ENCODE measurements around the gene PTPN14. TPM values are rescaled to one million over a fixed set of nuclear protein-coding genes. Genes with fewer than 3 reads are reported as not detected.

PTPN14 gene
- total and polyA plus RNA-seq, 2 donors from 2014 or later: 5.1 to 87.2 TPM

- Histone ChIP-seq H3K9me3 (ENCODE audit: control insufficient read depth in 2 of 3, insufficient read depth in 1 of 3, low read length in 3 of 3) (no peaks in the 10 kb centered on the region), H3K4me3 (ENCODE audit: low read length in 3 of 3) (peak overlapping the region; percentile 73 to 85 (median 82)), H3K9ac (ENCODE audit: low read length in 3 of 3) (peak overlapping the region; percentile 83 to 97 (median 86)), H3K27me3 (ENCODE audit: control insufficient read depth, insufficient read depth, low read length) (no peaks in the 10 kb centered on the region), H3K4me1 (ENCODE audit: control insufficient read depth in 2 of 3, insufficient read depth in 2 of 3, low read depth in 1 of 3, low read length in 3 of 3) (peaks cover 6 to 18% (median 17%) of the 10 kb centered on the region in 3 donors), H3K27ac (ENCODE audit: low read depth in 2 of 2, low read length in 2 of 2) (peak overlapping the region; percentile 99 to 100), H3K36me3 (ENCODE audit: control insufficient read depth in 2 of 3, insufficient read depth in 3 of 3, low read length in 3 of 3) (no peaks in the 10 kb centered on the region)
- intact Hi-C loops (cut with DNase I): no loop called here
- TF ChIP-seq CTCF (IDR thresholded peaks at IDR 0.05; ENCODE audit: borderline replicate concordance, extremely low read depth, insufficient read depth): no peak
- no peak for FAIRE-seq
- DNase-seq: peak; percentile 88 to 96 (median 93)
Observed at GRCh38 chr1:214552174-214552608, 789 bp upstream of the PTPN14 start.

- peaks cover 6 to 19% (median 19%) of the 10 kb centered on the region in 3 donors for H3K4me1 ChIP-seq (ENCODE audit: control insufficient read depth in 2 of 3, insufficient read depth in 2 of 3, low read depth in 1 of 3, low read length in 3 of 3)
- peak overlapping the region; percentile 73 to 95 (median 94) for H3K9ac ChIP-seq (ENCODE audit: low read length in 3 of 3)
- intact Hi-C loops (cut with DNase I): no loop called here
- no peaks in the 10 kb centered on the region for H3K36me3 ChIP-seq (ENCODE audit: control insufficient read depth in 2 of 3, insufficient read depth in 3 of 3, low read length in 3 of 3)
- no peak for TF ChIP-seq CTCF (IDR thresholded peaks at IDR 0.05; ENCODE audit: borderline replicate concordance, extremely low read depth, insufficient read depth)
- peak in 2 of 5 donors; percentile 73 to 88 for DNase-seq
- H3K27me3 ChIP-seq (ENCODE audit: control insufficient read depth, insufficient read depth, low read length): no peaks in the 10 kb centered on the region
- H3K9me3 ChIP-seq (ENCODE audit: control insufficient read depth in 2 of 3, insufficient read depth in 1 of 3, low read length in 3 of 3): no peaks in the 10 kb centered on the region
- H3K4me3 ChIP-seq (ENCODE audit: low read length in 3 of 3): peak overlapping the region; percentile 82 to 85 (median 84)
- peak overlapping the region; percentile 97 to 99 for H3K27ac ChIP-seq (ENCODE audit: low read depth in 2 of 2, low read length in 2 of 2)
- no peak for FAIRE-seq
Observed at GRCh38 chr1:214550857-214551435, 456 bp downstream of the PTPN14 start.

GRCh38 chr1:214550013-214550856 is 1.2 kb downstream of the PTPN14 start:
- peak in 2 of 5 donors; percentile 61 to 64 for DNase-seq
- H3K4me1 ChIP-seq (ENCODE audit: control insufficient read depth in 2 of 3, insufficient read depth in 2 of 3, low read depth in 1 of 3, low read length in 3 of 3): peaks cover 6 to 25% (median 19%) of the 10 kb centered on the region in 3 donors
- H3K27ac ChIP-seq (ENCODE audit: low read depth in 2 of 2, low read length in 2 of 2): peak overlapping the region; percentile 97 to 99
- H3K27me3 ChIP-seq (ENCODE audit: control insufficient read depth, insufficient read depth, low read length): no peaks in the 10 kb centered on the region
- no peaks in the 10 kb centered on the region for H3K9me3 ChIP-seq (ENCODE audit: control insufficient read depth in 2 of 3, insufficient read depth in 1 of 3, low read length in 3 of 3)
- peak overlapping the region; percentile 82 to 85 (median 84) for H3K4me3 ChIP-seq (ENCODE audit: low read length in 3 of 3)
- FAIRE-seq: no peak
- TF ChIP-seq CTCF (IDR thresholded peaks at IDR 0.05; ENCODE audit: borderline replicate concordance, extremely low read depth, insufficient read depth): no peak
- no peaks in the 10 kb centered on the region for H3K36me3 ChIP-seq (ENCODE audit: control insufficient read depth in 2 of 3, insufficient read depth in 3 of 3, low read length in 3 of 3)
- intact Hi-C loops (cut with DNase I): no loop called here
- H3K9ac ChIP-seq (ENCODE audit: low read length in 3 of 3): peak overlapping the region; percentile 73 to 95 (median 94)

All from kidney (tissue), 14 donors.